Measurements from ENCODE around the gene TEX48.
A peak's percentile ranks its signal among the peaks of the same experiment; 100 is the strongest.

TEX48 gene

GRCh38 chr9:114693248-114693855 lies 11.4 kb upstream of the TEX48 start:
- no peak for DNase-seq (ENCODE audit: low read depth in 2 of 2)

- DNase-seq (ENCODE audit: low read depth in 2 of 2): no peak
Measured at GRCh38 chr9:114691956-114692295, 9.9 kb upstream of the TEX48 start.

GRCh38 chr9:114691046-114691955 lies 9.3 kb upstream of the TEX48 start:
- DNase-seq (ENCODE audit: low read depth in 2 of 2): peak; percentile 34 to 73

- no peak for DNase-seq (ENCODE audit: low read depth in 2 of 2)
Measured at GRCh38 chr9:114690308-114690707, 8.3 kb upstream of the TEX48 start.

GRCh38 chr9:114689813-114690212 lies 7.8 kb upstream of the TEX48 start:
- no peak for DNase-seq (ENCODE audit: low read depth in 2 of 2)

GRCh38 chr9:114688909-114689610 lies 7.1 kb upstream of the TEX48 start:
- DNase-seq (ENCODE audit: low read depth in 2 of 2): no peak

- no peak for DNase-seq (ENCODE audit: low read depth in 2 of 2)
Measured at GRCh38 chr9:114688379-114688778, 6.4 kb upstream of the TEX48 start.

GRCh38 chr9:114687034-114687433 lies 5.0 kb upstream of the TEX48 start:
- DNase-seq (ENCODE audit: low read depth in 2 of 2): no peak

- no peak for DNase-seq (ENCODE audit: low read depth in 2 of 2)
Measured at GRCh38 chr9:114685951-114686350, 4.0 kb upstream of the TEX48 start.

GRCh38 chr9:114684036-114684435 lies 2.0 kb upstream of the TEX48 start:
- DNase-seq (ENCODE audit: low read depth in 2 of 2): no peak

GRCh38 chr9:114682846-114683245 lies 854 bp upstream of the TEX48 start:
- no peak for DNase-seq (ENCODE audit: low read depth in 2 of 2)

GRCh38 chr9:114680259-114681001 lies 1.6 kb downstream of the TEX48 start:
- no peak for DNase-seq (ENCODE audit: low read depth in 2 of 2)

GRCh38 chr9:114678795-114679194 lies 3.2 kb downstream of the TEX48 start:
- DNase-seq (ENCODE audit: low read depth in 2 of 2): no peak

GRCh38 chr9:114678130-114678529 lies 3.9 kb downstream of the TEX48 start:
- DNase-seq (ENCODE audit: low read depth in 2 of 2): no peak

GRCh38 chr9:114677418-114677817 lies 4.6 kb downstream of the TEX48 start:
- DNase-seq (ENCODE audit: low read depth in 2 of 2): no peak

GRCh38 chr9:114676901-114677300 lies 5.1 kb downstream of the TEX48 start:
- no peak for DNase-seq (ENCODE audit: low read depth in 2 of 2)

- DNase-seq (ENCODE audit: low read depth in 2 of 2): no peak
Measured at GRCh38 chr9:114674798-114675540, 7.0 kb downstream of the TEX48 start.

- no peak for DNase-seq (ENCODE audit: low read depth in 2 of 2)
Measured at GRCh38 chr9:114674076-114674797, 7.8 kb downstream of the TEX48 start.

- no peak for DNase-seq (ENCODE audit: low read depth in 2 of 2)
Measured at GRCh38 chr9:114671605-114672004, 10.4 kb downstream of the TEX48 start.

- DNase-seq (ENCODE audit: low read depth in 2 of 2): no peak
Measured at GRCh38 chr9:114669961-114670360, 12.0 kb downstream of the TEX48 start.

GRCh38 chr9:114668146-114668545 lies 13.8 kb downstream of the TEX48 start:
- DNase-seq (ENCODE audit: low read depth in 2 of 2): no peak

Measured in stimulated activated CD4-positive, alpha-beta T cell treated with anti-CD3 and anti-CD28 coated beads, Interleukin-4, amount 100 ng/mL, for 48 hours (primary cell).